ENCODE data around the gene FKBP6.
"Not testable (repeated sequence)": the region's sequence is repeated elsewhere in the genome, so short reads cannot be mapped to it uniquely, and the experiment has no call there.

The FKBP6 gene

GRCh38 chr7:73324081-73324845 is 3.7 kb upstream of the FKBP6 start:
- peak; percentile 77 for DNase-seq (ENCODE audit: low spot score)

DNA sequence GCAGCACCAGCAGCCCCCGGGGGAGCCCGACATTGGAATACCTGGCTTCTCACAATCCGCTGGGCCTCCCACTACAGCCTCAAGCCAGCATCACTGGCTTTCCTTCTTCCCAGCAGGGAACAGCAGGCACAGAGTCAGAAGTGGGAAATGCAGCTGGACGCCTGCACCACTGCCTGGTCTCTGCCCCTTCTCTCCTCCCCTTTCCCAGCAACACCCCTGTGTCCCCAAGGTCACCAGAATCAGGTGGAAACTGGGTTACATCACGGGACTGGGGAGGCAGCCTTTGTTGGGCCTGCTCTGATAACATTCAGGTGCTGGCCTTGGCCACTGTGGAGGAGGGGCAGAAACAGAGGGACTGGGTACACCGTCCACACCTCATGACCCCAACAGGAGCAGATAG is 2.5 kb upstream of the FKBP6 start:
- DNase-seq (ENCODE audit: low spot score) = not testable (repeated sequence)

DNA sequence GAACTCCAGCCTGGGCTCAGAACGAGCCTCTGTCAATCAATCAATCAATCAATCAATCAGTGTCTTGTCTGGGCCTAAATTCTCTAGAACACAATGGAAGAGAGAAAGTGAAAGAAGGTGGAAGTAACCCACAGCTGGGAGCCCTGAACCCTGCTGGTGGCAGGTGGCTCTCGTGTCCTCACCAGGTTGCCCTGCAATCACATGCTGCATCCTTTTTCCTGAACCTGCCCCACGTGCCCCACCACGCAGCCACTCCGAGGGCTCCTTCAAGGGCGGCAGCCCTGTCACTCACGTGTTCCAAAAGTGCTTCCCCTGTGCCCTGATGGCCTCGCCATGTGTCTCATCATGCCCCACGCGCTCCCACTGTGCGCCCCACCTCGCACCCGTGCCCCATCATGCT is 512 bp upstream of the FKBP6 start:
- DNase-seq (ENCODE audit: low spot score) = not testable (repeated sequence)

DNA sequence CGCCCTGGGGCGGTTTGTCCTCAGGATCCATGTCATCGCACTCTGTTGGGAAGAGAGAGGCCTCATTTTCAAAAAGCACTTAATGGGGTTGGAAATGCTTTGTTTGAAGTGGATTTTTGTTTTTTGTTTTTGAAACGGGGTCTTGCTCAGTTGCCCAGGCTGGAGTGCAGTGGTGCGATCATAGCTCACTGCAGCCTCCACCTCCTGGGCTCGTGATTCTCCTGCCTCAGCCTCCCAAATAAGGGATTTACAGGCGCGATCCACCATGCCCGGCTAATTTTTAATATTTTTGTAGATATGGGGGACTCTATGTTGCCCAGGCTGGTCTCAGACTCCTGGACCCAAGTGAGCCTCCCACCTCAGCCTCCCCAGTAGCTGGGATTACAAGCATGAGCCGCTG is 735 bp downstream of the FKBP6 start:
- no peak for DNase-seq (ENCODE audit: low spot score)

GRCh38 chr7:73329861-73330581 is 2.1 kb downstream of the FKBP6 start:
- no peak for DNase-seq (ENCODE audit: low spot score)

GRCh38 chr7:73330772-73331171 is 2.8 kb downstream of the FKBP6 start:
- DNase-seq (ENCODE audit: low spot score) = no peak

DNA sequence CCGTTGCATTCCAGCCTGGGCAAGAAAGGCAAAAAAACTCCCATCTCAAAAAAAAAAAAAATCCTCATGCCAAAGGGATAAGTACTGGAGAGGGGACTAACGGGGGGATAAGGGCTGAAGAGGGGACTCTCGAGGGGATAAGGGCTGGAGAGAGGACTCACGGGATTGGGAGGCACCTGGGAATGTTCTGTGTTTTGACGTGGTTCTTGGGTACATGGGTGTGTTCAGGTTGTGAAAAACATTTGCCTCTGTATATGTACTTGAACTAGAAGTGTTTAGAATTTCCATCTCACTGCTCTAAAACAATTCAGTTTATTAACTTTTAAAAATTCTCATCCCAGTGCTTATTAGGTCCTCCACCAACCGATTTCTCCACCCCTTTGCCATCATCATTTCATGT is 4.5 kb downstream of the FKBP6 start:
- DNase-seq (ENCODE audit: low spot score) = no peak

GRCh38 chr7:73338321-73338720 is 10.4 kb downstream of the FKBP6 start:
- no peak for DNase-seq (ENCODE audit: low spot score)

DNA sequence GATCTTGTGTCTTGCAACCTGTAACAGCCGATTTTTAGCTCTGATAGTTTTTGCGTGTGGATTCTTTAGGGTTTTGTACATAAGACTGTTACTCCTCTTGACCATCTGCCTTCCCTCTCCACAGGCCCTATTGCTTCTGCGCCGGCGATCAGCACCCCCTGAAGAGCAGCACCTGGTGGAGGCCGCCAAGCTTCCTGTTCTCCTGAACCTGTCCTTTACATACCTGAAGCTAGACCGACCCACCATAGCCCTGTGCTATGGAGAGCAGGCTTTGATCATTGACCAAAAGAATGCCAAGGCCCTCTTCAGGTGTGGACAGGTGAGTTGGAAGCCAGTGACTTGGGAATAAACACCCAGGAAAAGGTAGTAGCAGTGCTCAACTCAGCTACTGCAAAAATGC is 12.6 kb downstream of the FKBP6 start:
- DNase-seq (ENCODE audit: low spot score) = no peak

DNA sequence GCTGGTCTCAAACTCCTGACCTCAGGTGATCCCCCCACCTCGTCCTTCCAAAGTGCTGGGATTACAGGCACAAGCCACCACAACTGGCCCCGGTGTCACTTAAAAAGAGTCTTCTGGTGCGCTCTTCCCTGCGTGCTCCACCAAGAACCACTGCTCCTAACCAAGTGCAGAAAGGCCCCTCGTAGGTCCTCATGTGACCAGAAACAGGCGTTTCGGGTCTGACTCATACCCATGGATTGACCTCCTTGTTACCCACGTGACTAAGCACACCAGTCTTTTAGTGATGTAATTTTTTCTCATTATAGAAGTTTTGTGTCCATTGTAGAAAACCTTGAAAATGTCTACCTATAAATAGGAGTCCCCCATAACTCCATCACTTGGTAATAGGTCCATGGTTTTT is 13.9 kb downstream of the FKBP6 start:
- no peak for DNase-seq (ENCODE audit: low spot score)

GRCh38 chr7:73342645-73343044 is 14.7 kb downstream of the FKBP6 start:
- DNase-seq (ENCODE audit: low spot score) = peak; percentile 77

DNA sequence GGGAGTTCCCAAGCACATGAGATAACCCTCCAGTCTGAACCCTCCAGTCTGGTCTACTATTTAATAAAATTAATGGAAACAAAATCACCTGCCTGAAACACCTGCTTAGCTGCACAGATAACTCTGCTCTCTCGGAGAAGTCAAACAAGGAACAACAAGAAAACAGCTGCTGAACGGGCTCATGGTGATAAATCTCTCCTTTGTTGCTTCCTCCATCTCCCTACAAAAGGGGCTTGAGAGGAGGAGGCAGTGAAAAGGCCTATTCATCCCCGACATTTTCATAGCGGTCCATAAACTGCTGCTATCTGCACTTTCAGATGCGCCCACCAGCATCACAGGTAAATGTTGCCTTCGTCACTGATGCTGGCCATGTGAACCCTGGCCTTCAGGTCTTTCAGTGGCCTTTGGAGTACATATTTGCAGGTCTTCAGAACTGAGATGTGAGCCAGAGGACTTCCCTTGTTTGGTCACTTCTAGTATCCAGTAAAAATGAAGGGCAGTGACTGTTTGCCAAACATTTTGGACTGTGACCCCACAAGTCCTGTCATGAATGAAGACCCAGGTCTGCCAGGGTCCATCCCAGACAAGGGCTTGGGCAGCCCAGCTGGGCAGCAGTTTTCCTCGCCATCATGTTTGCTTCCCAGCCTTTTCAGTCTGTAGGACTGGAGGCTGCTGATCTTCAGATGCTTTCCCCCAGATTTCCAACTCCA is 15.9 kb downstream of the FKBP6 start:
- DNase-seq (ENCODE audit: low spot score) = no peak

- DNase-seq (ENCODE audit: low spot score) = no peak
These were observed 17.6 kb downstream of the FKBP6 start for GRCh38 chr7:73345538-73345937.

DNA sequence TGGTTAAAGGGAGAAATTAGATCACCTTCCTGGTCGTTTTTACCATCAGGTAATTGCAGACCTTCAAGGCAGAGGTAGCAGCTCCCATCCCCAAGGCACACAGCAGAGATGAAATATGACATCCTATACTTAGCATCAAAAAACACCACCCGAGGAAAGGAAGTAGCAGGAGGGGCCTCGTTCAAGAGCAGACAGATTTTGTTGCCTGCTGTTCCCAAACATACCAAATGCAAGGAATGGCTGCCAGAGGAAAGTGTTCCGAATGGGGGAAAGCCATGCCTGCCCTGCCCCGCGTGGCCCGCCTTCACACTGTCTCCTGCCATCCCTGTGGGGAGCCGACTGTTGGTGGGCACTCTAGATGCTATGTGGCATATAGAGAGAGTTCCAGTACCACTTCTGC is 18.0 kb downstream of the FKBP6 start:
- DNase-seq (ENCODE audit: low spot score) = no peak

GRCh38 chr7:73349763-73350162 is 21.8 kb downstream of the FKBP6 start:
- DNase-seq (ENCODE audit: low spot score) = no peak

DNA sequence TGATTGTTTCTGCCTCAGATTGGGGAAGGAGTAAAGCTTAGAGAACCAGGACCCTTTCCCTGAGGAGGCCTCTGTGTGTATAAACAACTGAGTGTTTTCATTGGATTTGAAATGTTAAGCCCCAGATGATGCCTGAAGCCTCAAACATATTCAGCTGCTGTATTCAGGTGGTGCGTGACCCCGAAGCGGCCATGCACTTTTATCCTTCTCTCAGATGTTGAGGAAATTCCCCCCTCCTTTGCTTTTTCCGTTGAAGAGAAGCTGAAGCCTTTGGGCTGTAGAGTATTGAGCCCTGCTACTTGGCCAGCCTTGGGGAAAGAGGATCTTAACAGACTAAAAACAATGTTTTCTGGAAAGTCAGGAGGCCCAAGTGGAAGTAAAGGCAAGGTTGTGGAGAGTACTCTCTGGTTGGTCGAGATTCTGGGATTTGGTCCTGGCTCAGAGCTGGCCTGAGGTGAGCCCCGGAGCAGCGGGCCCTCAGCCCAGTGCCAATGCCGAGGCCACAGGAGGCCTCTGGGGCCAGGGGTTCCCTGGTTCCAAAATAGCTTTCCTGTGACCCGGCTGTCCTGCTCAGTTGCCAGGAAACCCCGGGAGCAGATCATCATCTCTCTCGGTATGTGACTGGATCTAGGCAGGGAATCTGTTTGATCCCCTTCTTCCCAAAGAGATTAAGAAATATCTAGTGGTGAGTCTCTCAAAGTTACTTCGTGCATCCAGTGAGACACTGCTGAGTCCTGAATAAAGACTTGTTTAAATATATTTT is 22.5 kb downstream of the FKBP6 start:
- DNase-seq (ENCODE audit: low spot score) = no peak

- DNase-seq (ENCODE audit: low spot score) = no peak
These were observed 23.6 kb downstream of the FKBP6 start for GRCh38 chr7:73351447-73352167.

DNA sequence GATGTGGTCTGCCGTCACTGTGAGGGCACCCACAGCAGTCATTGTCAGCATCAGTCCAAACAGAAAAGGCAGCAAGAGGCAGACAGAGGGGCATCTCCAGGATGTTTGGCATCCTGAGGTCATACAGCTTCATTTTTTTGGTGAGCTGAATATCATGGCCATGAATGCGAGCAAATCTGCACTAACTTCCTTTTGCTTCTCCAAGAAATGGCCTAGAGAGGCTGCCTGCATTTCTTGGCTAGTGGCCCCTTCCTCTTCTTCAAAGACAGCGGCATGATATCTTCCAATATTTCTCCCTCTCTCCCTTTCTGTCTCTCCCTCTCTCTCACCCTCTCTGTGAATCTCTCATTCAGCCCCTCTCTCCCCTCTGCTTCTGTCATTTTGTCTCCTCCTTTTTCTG is 24.8 kb downstream of the FKBP6 start:
- no peak for DNase-seq (ENCODE audit: low spot score)

DNA sequence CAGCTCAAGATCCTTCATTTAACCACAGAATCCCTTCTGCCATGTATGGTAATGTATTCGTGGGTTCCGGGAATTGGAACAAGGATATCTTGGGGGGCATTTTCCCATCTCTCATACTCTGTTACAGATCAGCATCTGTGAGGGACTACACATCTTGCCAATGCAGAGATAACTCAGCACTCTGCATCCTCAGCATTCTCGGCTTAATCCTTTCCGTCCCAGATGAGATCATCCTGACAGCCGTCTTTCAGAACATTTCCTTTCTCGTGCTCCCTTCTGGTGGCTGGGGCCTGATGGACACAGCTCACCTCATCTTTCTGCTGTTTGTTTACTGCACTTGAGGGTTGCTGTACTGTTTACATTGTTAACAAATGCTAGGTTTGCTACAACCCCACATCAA is 25.3 kb downstream of the FKBP6 start:
- DNase-seq (ENCODE audit: low spot score) = no peak

- DNase-seq (ENCODE audit: low spot score) = no peak
These were observed 26.2 kb downstream of the FKBP6 start for GRCh38 chr7:73354196-73354595.

DNA sequence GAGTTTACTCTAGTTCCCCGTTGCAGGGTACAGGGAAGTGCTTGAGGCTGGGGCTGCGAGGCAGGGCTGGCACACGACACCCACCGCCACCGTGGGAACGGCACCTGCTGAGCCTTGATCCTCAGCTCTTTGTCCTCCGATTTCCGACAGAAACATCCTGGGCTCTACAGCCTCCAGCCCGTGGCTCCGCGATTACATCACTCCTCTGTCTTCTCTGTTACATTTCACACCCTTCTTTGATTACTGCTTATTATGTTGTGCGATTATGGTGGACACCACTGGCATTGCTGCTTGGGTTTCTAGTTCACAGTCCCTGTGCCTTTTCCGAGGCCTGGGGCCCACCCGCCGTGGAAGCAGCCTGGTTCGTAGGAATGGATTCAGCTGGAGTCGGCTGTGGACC is 26.9 kb downstream of the FKBP6 start:
- DNase-seq (ENCODE audit: low spot score) = no peak

DNA sequence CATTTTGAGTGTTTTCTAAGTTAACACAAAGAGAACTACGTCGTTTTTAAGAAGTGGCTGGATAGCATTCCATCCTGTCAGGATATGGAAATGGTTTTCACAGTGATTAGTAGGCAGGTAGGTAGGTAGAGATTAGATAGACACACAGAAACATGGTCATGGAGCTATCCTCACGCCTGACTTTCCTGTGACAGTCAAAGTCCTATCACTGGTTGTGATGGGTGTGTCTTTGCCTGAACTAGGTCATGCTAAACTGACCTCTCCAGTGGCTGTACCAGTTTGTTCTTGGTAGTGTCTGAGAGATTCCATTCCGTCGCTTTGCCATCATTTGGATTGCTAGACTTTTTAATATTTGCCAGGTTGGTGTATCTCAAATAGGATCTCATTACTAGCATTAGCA is 28.2 kb downstream of the FKBP6 start:
- DNase-seq (ENCODE audit: low spot score) = no peak

All from HuH-7.5 (cell line).